Common myeloid progenitor, CD34-positive (primary cell): ENCODE results near the gene FTO.

ENCODE experiments used
- CTCF ChIA-PET: fragments of 350-600 bp; sonication (Branson Sonifier 250); formaldehyde crosslinking; loops from one replicate; lab custom pipeline; 2021; ENCODE audit warnings: antibody characterized with exemption; lab: Charles Lee
- POLR2A ChIA-PET: fragments of 350-600 bp; sonication (Branson Sonifier 250); formaldehyde crosslinking; loops from one replicate; lab custom pipeline; 2021; ENCODE audit warnings: antibody characterized with exemption; lab: Charles Lee
- DNase-seq, 3 donors: peaks; one replicate each; pipeline versions ENCODE4 v3.0.0 to v3.0.0-alpha.2; 2013
- H3K27ac ChIP-seq, 2 experiments: 1 replicate in 1 of 2; 2 replicates in 1 of 2; pipeline ENCODE4 v1.7.0; 2013; ENCODE audit warnings: inconsistent platforms in 2 of 2, low read length in 2 of 2, mild to moderate bottlenecking in 2 of 2, low read depth in 1 of 2, moderate library complexity in 1 of 2; ENCODE audit not compliant: severe bottlenecking in 2 of 2, insufficient read depth in 1 of 2, poor library complexity in 1 of 2
- H3K27me3 ChIP-seq, 5 experiments: replicated peaks in 2 of 5; 1 replicate in 3 of 5; 2 replicates in 2 of 5; pipeline versions ENCODE4 v1.6.1 to v1.7.0; 2013; ENCODE audit warnings: low read length in 4 of 5, mild to moderate bottlenecking in 2 of 5, moderate library complexity in 2 of 5, inconsistent platforms in 1 of 5; ENCODE audit not compliant: insufficient read depth in 5 of 5, control insufficient read depth in 4 of 5
- H3K36me3 ChIP-seq, 4 experiments: 1 replicate in 2 of 4; 2 replicates in 2 of 4; pipeline versions ENCODE4 v1.6.1 to v1.7.0; 2013; ENCODE audit warnings: low read length in 3 of 4, control low read depth in 1 of 4, mild to moderate bottlenecking in 1 of 4; ENCODE audit not compliant: control insufficient read depth in 4 of 4, insufficient read depth in 4 of 4
- H3K4me1 ChIP-seq, 4 experiments: 1 replicate in 3 of 4; 2 replicates in 1 of 4; pipeline versions ENCODE4 v1.6.1 to v1.7.1; 2013; ENCODE audit warnings: low read length in 3 of 4, mild to moderate bottlenecking in 3 of 4, control low read depth in 1 of 4, inconsistent platforms in 1 of 4, moderate library complexity in 1 of 4; ENCODE audit not compliant: control insufficient read depth in 4 of 4, insufficient read depth in 4 of 4; ENCODE audit errors: control extremely low read depth in 1 of 4
- H3K4me3 ChIP-seq, 7 experiments: 1 replicate in 4 of 7; 2 replicates in 3 of 7; pipeline versions ENCODE4 v1.5.1 to v1.7.0; 2013; ENCODE audit warnings: mild to moderate bottlenecking in 7 of 7, low read length in 6 of 7, moderate library complexity in 6 of 7, inconsistent platforms in 2 of 7, low read depth in 2 of 7, control low read depth in 1 of 7; ENCODE audit not compliant: insufficient read depth in 4 of 7, control insufficient read depth in 1 of 7; ENCODE audit errors: extremely low read depth in 1 of 7
- H3K9me3 ChIP-seq, 5 experiments: 1 replicate in 4 of 5; 2 replicates in 1 of 5; pipeline versions ENCODE4 v1.6.1 to v1.7.1; 2013; ENCODE audit warnings: low read length in 4 of 5, mild to moderate bottlenecking in 2 of 5, inconsistent platforms in 1 of 5, low read depth in 1 of 5, moderate library complexity in 1 of 5; ENCODE audit not compliant: control insufficient read depth in 4 of 5, insufficient read depth in 2 of 5; ENCODE audit errors: control extremely low read depth in 1 of 5
- WGBS: methylation state at CpG from one replicate; pipeline ENCODE4 v1.1.5; 2013; ENCODE audit not compliant: insufficient coverage; 5-methylcytosine and 5-hydroxymethylcytosine counted together

Gene FTO

DNA sequence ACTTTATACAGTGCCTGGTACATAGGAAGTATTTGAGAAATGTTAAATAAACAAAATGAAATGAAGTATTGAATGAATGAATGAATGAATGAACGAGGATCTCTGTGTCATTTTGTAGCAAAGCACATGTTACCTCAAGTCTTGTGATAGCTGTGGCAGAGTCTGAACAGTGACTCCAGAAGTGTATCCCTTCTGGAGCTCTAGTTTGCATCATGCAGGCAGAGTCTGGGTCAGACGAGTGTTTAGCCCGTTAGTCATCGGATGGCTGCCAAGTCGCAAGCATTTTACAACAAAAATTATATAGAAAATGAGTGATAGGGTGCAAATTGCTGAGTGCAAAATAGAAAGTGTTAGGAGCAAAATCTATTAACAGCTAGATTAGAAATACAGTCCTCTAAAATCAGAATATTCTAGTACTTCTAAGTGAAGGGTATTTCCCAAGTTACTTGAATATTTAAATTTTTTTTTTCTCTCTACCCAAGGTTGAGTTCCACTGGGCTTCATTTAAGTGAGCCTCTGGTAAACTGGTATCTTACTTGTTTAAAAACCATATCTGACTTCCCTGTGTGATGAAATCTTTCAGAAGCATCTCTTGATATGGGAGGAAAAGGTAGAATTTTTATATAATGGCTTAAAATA lies 113.3 kb downstream of the FTO start:
- POLR2A ChIA-PET, result no interaction called here
- no peak overlapping the region for H3K4me3 ChIP-seq
- H3K27ac ChIP-seq, result no peak overlapping the region
- CTCF ChIA-PET, result interaction anchor here (0.9 kb wide), 1 partner anchor 120 kb away, joined by 3 read pairs; no protein-coding TSS in a partner anchor
- H3K4me1 ChIP-seq, result no peaks in the 10 kb centered on the region
- peaks cover 0 to 17% (median 7%) of the 10 kb centered on the region in 4 experiments for H3K36me3 ChIP-seq
- no peaks in the 10 kb centered on the region for H3K9me3 ChIP-seq
- 100% methylated on average over 1 of the region's 5 CpGs for WGBS
- DNase-seq, result no peak
- no peaks in the 10 kb centered on the region for H3K27me3 ChIP-seq

DNA sequence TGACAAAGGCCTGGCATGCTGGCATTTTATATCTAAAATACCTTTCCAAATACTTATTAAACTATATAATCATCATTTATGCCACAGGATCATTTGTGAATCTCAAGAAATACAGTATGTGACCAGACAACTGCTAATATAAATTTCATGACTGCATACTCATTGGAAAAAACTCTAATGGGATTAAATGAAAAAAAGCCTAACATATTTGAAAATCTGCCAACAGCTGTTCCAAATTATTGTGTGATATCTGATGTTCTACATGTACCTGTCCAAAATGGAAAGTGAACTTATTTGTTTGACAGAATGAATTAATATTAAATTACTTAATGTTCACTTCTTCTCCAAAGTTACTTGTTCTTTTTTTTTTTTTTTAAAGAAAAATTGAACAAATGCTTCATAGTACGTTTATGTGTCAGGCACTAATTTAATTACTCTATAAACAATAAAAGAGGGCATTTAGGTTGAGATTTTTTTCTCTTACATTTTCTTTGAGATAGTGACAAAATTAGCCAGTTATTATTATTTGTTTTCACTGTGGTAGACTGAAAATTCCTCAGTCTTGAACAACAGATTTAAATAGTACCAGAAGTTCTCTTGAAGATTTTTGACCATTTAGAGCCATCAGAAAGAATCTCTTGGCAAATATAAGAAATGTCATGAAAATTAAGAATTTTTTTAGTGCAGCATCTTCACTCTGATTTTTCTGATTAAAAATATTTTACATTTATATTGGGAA lies 114.0 kb downstream of the FTO start:
- no peak overlapping the region for H3K27ac ChIP-seq
- no peak for DNase-seq
- H3K36me3 ChIP-seq, result peaks cover 0 to 15% (median 7%) of the 10 kb centered on the region in 4 experiments
- peaks cover 0 to 3% (median 0%) of the 10 kb centered on the region in 4 experiments for H3K4me1 ChIP-seq
- ChIA-PET CTCF (no interaction called here), POLR2A (no interaction called here)
- H3K4me3 ChIP-seq, result no peak overlapping the region
- no peaks in the 10 kb centered on the region for H3K27me3 ChIP-seq
- H3K9me3 ChIP-seq, result no peaks in the 10 kb centered on the region
- WGBS, result no CpG with 5 or more reads among the region's 1 CpG

DNA sequence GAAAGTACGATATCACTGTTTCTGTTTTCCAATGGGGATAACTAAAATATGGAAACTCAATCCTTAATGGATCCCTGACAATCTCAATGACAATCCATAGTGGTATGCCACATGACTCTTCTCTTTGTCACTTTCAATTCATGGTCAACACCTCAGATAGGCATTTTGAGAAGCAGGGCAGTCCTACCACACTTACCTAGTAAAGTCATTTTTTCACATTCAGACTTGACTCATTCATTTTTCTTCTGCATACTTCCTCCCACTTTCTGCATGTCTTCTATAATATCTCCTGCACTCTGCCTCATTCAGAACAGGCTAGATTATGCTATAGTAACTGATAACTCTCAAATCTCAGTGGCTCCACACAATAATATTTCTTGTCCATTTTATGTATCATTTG lies 117.5 kb downstream of the FTO start:
- no CpG with 5 or more reads among the region's 1 CpG for WGBS
- ChIA-PET POLR2A (no interaction called here), CTCF (no interaction called here)
- Histone ChIP-seq H3K36me3 (peaks cover 3 to 12% (median 6%) of the 10 kb centered on the region in 4 experiments), H3K4me3 (no peak overlapping the region), H3K4me1 (peaks cover 0 to 5% (median 0%) of the 10 kb centered on the region in 4 experiments), H3K9me3 (no peaks in the 10 kb centered on the region), H3K27me3 (no peaks in the 10 kb centered on the region), H3K27ac (no peak overlapping the region)
- no peak for DNase-seq

DNA sequence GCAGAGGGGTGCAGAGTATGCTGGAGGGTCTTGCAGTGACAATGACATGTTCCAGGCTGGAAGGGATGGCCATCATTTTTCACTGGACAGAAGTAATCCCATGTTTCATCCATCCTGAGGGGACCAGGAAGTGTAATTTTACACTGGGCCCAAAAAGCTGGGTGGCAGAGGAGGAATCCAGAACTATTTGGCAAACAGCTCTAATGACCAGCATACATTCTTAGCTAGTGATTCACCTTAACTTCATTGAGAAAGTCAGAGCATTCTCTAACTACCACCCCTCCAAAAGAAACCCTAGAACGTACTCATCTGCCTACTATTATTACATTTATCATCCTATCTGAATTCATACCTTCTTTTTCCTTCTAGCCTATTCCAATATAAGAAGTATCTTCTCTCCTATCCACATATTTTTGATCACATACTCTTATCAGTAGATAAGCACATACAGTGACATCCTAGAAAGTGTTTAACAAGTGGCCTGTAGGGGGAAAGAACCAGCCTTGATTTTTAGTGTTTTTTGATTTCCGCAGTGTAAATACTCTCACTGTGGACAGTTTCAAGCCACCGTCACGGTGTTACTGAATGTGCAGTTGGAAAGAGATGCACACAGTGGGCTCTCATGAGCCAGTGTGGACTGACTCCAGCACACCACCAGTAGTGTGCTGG lies 118.1 kb downstream of the FTO start:
- Histone ChIP-seq H3K4me3 (no peak overlapping the region), H3K27me3 (no peaks in the 10 kb centered on the region), H3K27ac (no peak overlapping the region), H3K36me3 (peaks cover 3 to 13% (median 7%) of the 10 kb centered on the region in 4 experiments), H3K9me3 (no peaks in the 10 kb centered on the region), H3K4me1 (peaks cover 0 to 5% (median 0%) of the 10 kb centered on the region in 4 experiments)
- POLR2A ChIA-PET, result no interaction called here
- CTCF ChIA-PET, result no interaction called here
- WGBS, result 88% methylated on average over 4 of the region's 4 CpGs
- DNase-seq, result no peak

DNA sequence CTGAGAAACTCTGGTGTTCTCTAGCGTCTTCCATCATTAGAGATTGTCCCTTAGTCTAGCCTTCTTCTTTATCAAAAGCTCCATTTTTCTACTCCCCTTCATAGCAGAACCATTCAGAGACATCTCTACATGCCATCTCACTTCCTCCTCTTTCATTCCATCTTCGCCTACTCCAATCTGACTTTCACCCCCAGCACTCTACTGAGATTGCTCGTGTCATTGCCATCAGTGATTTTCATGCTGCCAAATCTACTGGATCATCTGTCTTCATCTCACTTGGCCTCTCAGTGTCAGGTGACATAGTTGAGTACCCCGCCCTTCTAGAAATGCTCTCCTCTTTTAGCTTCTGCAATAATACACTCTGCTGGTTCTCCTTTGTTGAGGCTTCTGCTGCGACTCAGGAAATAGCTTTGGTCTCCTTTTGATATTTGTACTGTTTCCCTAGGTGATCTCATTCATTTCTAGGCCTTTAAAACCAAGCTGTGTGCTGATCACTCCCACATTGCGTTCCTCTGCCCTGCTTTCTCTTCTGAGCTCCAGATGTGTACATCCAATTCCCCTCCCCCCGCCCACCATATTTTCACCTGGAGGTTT lies 119.1 kb downstream of the FTO start:
- Histone ChIP-seq H3K4me1 (peaks cover 0 to 5% (median 0%) of the 10 kb centered on the region in 4 experiments), H3K27me3 (no peaks in the 10 kb centered on the region), H3K9me3 (no peaks in the 10 kb centered on the region), H3K27ac (no peak overlapping the region), H3K4me3 (no peak overlapping the region), H3K36me3 (peaks cover 3 to 13% (median 7%) of the 10 kb centered on the region in 4 experiments)
- peak; percentile 3 to 73 (median 63) for DNase-seq
- POLR2A ChIA-PET, result no interaction called here
- CTCF ChIA-PET, result interaction anchor here (0.7 to 1.4 kb wide), 3 partner anchors 15 to 320 kb away, joined by 3 to 5 read pairs (median 3); partner anchors contain the start of gene AKTIP
- WGBS, result 61% methylated on average over 5 of the region's 7 CpGs

DNA sequence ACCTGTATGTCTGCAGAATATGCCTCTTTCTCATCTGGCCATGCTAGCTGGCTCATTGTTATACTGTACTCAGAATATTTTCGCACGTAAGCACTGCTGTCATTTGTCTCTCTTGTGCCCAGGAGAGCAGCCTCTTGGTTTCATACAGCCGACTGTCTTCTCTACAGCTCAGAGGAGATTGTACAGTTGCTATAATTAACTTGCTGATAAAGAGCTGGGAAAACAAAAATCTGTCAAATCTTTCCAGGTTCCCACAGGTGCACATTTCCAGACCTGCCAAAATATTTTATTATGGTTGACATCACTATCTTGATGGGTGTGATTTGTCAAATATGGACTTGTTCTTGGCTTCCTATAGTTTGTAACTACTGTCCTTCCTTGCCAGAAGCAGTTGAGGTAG lies 122.7 kb downstream of the FTO start:
- Histone ChIP-seq H3K4me1 (peaks cover 0 to 5% (median 0%) of the 10 kb centered on the region in 4 experiments), H3K27me3 (no peaks in the 10 kb centered on the region), H3K36me3 (peaks cover 3 to 13% (median 9%) of the 10 kb centered on the region in 4 experiments), H3K4me3 (no peak overlapping the region), H3K9me3 (no peaks in the 10 kb centered on the region), H3K27ac (no peak overlapping the region)
- no peak for DNase-seq
- POLR2A ChIA-PET, result no interaction called here
- CTCF ChIA-PET, result interaction anchor here (1.0 kb wide), 1 partner anchor 10 kb away, joined by 3 read pairs; no protein-coding TSS in a partner anchor
- WGBS, result 67% methylated on average over 3 of the region's 3 CpGs
